Hepatocyte (in vitro differentiated cells): ENCODE results near the gene NPLOC4. TPM values are rescaled to one million over a fixed set of nuclear protein-coding genes. Genes with fewer than 3 reads are reported as not detected.

Experiments used
- DNase-seq: peaks from one replicate; pipeline ENCODE4 v3.0.0-alpha.2; 2016; ENCODE audit warnings: low spot score
- H2AFZ ChIP-seq: fragments of 200-600 bp; sonication (generic); 2 replicates; pipeline ENCODE4 v1.6.0; 2016; ENCODE audit warnings: antibody characterized with exemption, mild to moderate bottlenecking
- H3K27ac ChIP-seq: fragments of 200-600 bp; sonication (generic); 2 replicates; pipeline ENCODE4 v1.5.1; 2016; ENCODE audit warnings: mild to moderate bottlenecking
- H3K27me3 ChIP-seq: fragments of 200-600 bp; sonication (generic); 2 replicates; pipeline ENCODE4 v1.6.1; 2016
- H3K36me3 ChIP-seq: fragments of 200-600 bp; sonication (generic); replicated peaks from 2 replicates; pipeline ENCODE4 v1.5.1; 2016; ENCODE audit warnings: low read depth; ENCODE audit not compliant: insufficient read depth
- H3K4me1 ChIP-seq: fragments of 200-600 bp; sonication (generic); 2 replicates; pipeline ENCODE4 v1.5.1; 2016; ENCODE audit warnings: mild to moderate bottlenecking, moderate library complexity; ENCODE audit not compliant: insufficient read depth
- H3K4me2 ChIP-seq: fragments of 200-600 bp; sonication (generic); 2 replicates; pipeline ENCODE4 v1.6.0; 2016
- H3K4me3 ChIP-seq: fragments of 200-600 bp; sonication (generic); 2 replicates; pipeline ENCODE4 v1.5.1; 2016; ENCODE audit warnings: mild to moderate bottlenecking
- H3K79me2 ChIP-seq: fragments of 200-600 bp; sonication (generic); 2 replicates; pipeline ENCODE4 v1.6.0; 2017; ENCODE audit warnings: mild to moderate bottlenecking
- H3K9me2 ChIP-seq: fragments of 200-600 bp; sonication (generic); replicated peaks from 2 replicates; pipeline ENCODE4 v1.6.0; 2017; ENCODE audit warnings: mild to moderate bottlenecking; ENCODE audit not compliant: insufficient read depth
- H3K9me3 ChIP-seq: fragments of 200-600 bp; sonication (generic); 2 replicates; pipeline ENCODE4 v1.5.1; 2016; ENCODE audit warnings: low read depth, mild to moderate bottlenecking
- H4K20me1 ChIP-seq: fragments of 200-600 bp; sonication (generic); 2 replicates; pipeline ENCODE4 v1.6.0; 2016; ENCODE audit warnings: mild to moderate bottlenecking; ENCODE audit not compliant: insufficient read depth, poor library complexity, severe bottlenecking
- EZH2 ChIP-seq: fragments of 200-600 bp; sonication (generic); IDR thresholded peaks from 2 replicates; pipeline ENCODE4 v1.6.1; 2016; ENCODE audit warnings: antibody characterized with exemption, mild to moderate bottlenecking, borderline replicate concordance
- EZH2phosphoT487 ChIP-seq: fragments of 200-600 bp; sonication (generic); IDR thresholded peaks from one replicate; pipeline ENCODE4 v1.6.1; 2018; ENCODE audit warnings: antibody characterized with exemption, mild to moderate bottlenecking, low read depth, moderate library complexity; ENCODE audit not compliant: unreplicated experiment, severe bottlenecking
- WGBS: methylation state at CpG from one replicate; pipeline ENCODE4 v1.1.6; 2016; ENCODE audit warnings: low lambda C conversion rate; ENCODE audit errors: missing lambda C conversion rate; 5-methylcytosine and 5-hydroxymethylcytosine counted together
- polyA plus RNA-seq: library from polyadenylated mRNA; unstranded; fragments of >200 nt; fragmentation: Nextera tagmentation; extraction: Ambion mirVana; gene quantifications from 2 replicates; pipeline ENCODE4 v1.2.1, GENCODE V29; 2016
- total RNA-seq: library from RNA; depleted of rRNA; stranded (reverse); fragments of >200 nt; gene quantifications from 2 replicates; pipeline ENCODE4 v1.2.3, GENCODE V29; 2014
- TF ChIP-seq, protein P1 (sequence below): fragments of 200-600 bp; sonication (generic); IDR thresholded peaks from 2 replicates; pipeline ENCODE4 v1.5.1; 2016; ENCODE audit warnings: antibody characterized with exemption, mild to moderate bottlenecking; ENCODE audit not compliant: poor library complexity

The NPLOC4 gene
- total and polyA plus RNA-seq, 2 experiments from 2014 or later = 53.7 to 54.6 TPM

- peaks cover 21% of the 10 kb centered on the region for H3K79me2 ChIP-seq
- no peaks in the 10 kb centered on the region for H4K20me1 ChIP-seq
- DNase-seq = no peak
- no peak overlapping the region for H3K4me3 ChIP-seq
- no peaks in the 10 kb centered on the region for H3K36me3 ChIP-seq
- H3K4me1 ChIP-seq = peaks cover 9% of the 10 kb centered on the region
- TF ChIP-seq EZH2phosphoT487 (no peak), EZH2 (no peak)
- TF ChIP-seq, protein P1, sequence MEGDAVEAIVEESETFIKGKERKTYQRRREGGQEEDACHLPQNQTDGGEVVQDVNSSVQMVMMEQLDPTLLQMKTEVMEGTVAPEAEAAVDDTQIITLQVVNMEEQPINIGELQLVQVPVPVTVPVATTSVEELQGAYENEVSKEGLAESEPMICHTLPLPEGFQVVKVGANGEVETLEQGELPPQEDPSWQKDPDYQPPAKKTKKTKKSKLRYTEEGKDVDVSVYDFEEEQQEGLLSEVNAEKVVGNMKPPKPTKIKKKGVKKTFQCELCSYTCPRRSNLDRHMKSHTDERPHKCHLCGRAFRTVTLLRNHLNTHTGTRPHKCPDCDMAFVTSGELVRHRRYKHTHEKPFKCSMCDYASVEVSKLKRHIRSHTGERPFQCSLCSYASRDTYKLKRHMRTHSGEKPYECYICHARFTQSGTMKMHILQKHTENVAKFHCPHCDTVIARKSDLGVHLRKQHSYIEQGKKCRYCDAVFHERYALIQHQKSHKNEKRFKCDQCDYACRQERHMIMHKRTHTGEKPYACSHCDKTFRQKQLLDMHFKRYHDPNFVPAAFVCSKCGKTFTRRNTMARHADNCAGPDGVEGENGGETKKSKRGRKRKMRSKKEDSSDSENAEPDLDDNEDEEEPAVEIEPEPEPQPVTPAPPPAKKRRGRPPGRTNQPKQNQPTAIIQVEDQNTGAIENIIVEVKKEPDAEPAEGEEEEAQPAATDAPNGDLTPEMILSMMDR = no peak
- H3K4me2 ChIP-seq = no peak overlapping the region
- no peaks in the 10 kb centered on the region for H3K9me2 ChIP-seq
- no peaks in the 10 kb centered on the region for H3K9me3 ChIP-seq
- 91% methylated on average over 36 of the region's 36 CpGs for WGBS
- no peak overlapping the region for H2AFZ ChIP-seq
- no peak overlapping the region for H3K27ac ChIP-seq
- H3K27me3 ChIP-seq = no peaks in the 10 kb centered on the region
These were observed 89.9 kb downstream of the NPLOC4 start for GRCh38 chr17:81546906-81547613.

DNA sequence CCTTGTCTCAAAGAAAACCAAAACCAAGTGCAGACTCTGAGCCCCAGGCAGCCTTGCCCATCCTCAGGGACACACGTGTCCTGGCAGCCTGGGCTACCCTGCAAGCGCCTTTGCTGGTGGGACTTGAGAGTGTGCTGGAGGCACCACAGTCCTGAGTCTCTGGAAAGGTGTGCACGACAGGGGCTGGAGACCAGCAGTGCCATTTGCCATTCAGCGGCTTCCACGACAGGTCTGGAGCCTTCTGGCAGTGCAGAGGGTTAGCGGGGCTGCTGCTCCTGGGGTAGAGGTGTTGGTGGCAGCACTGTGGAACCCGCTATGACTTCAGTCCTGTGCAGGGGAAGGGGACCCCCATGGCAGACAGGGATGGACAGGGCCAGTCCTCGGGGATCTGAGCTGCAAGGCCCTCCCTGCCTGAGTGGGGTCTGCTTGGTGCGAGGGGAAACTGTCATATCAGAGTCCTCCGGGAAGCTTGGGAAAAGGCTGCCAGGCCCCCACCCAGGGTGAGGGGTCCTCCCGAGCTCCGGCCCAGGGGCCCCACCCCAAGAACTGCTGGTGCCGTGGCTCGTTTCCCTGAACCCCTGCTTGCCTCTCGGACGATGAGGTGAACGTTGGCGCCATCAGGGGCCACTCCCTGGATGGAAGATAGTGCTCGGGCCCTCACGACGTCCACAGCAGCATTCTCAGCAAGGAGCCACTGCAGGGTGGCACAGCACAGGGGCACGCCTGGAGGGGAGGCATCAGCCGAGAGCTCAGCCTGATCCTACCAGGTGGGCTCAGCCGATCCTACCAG is 91.6 kb downstream of the NPLOC4 start:
- peaks cover 4% of the 10 kb centered on the region for H3K79me2 ChIP-seq
- H2AFZ ChIP-seq = no peak overlapping the region
- H3K4me1 ChIP-seq = no peaks in the 10 kb centered on the region
- no peak overlapping the region for H3K4me3 ChIP-seq
- H3K9me3 ChIP-seq = no peaks in the 10 kb centered on the region
- 93% methylated on average over 22 of the region's 24 CpGs for WGBS
- H3K9me2 ChIP-seq = no peaks in the 10 kb centered on the region
- H3K27ac ChIP-seq = no peak overlapping the region
- TF ChIP-seq, protein P1 = no peak
- TF ChIP-seq EZH2 (no peak), EZH2phosphoT487 (no peak)
- DNase-seq = no peak
- no peaks in the 10 kb centered on the region for H3K27me3 ChIP-seq
- no peak overlapping the region for H3K4me2 ChIP-seq
- no peaks in the 10 kb centered on the region for H3K36me3 ChIP-seq
- H4K20me1 ChIP-seq = no peaks in the 10 kb centered on the region

DNA sequence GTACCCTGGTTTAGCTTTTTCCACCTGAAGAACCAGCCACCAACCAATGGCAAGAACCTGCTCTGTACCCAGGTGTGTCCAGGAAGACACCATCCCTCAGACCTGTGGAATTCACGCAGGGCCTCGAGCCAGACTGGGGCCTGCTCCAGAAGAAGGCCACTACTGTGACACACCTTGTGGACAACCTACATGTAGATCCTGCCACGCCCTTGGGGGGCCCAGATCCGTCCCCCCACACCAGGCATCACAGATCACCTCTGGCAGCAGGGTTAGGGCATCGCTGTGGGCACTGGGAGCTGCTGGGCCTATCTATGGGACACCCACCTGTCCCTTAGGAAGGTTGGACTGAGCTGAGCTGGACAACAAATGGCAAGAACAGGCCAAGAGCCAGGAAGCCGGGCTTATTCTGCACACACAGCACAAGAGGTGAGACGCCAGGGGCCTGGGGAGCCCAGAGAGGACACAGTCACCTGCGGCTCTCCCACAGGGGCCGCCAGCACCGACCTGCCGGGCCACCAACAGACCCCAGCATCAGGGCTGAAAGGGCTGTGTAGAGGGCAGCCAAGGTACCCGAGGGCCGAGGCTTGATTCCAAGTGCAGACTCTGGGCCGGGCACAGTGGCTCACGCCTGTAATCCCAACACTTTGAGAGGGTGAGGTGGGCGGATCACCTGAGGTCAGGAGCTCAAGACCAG is 92.5 kb downstream of the NPLOC4 start:
- DNase-seq = no peak
- H3K27ac ChIP-seq = no peak overlapping the region
- TF ChIP-seq, protein P1 = no peak
- no peak for TF ChIP-seq EZH2phosphoT487
- no peaks in the 10 kb centered on the region for H4K20me1 ChIP-seq
- no peaks in the 10 kb centered on the region for H3K36me3 ChIP-seq
- H3K9me3 ChIP-seq = no peaks in the 10 kb centered on the region
- WGBS = 97% methylated on average over 15 of the region's 16 CpGs
- no peak overlapping the region for H2AFZ ChIP-seq
- no peaks in the 10 kb centered on the region for H3K4me1 ChIP-seq
- no peaks in the 10 kb centered on the region for H3K79me2 ChIP-seq
- no peaks in the 10 kb centered on the region for H3K9me2 ChIP-seq
- H3K27me3 ChIP-seq = no peaks in the 10 kb centered on the region
- H3K4me3 ChIP-seq = no peak overlapping the region
- H3K4me2 ChIP-seq = no peak overlapping the region
